Measurements from ENCODE around the gene MGRN1. TPM values are rescaled to one million over a fixed set of nuclear protein-coding genes. Genes with fewer than 3 reads are reported as not detected.

Gene MGRN1
- total and polyA plus RNA-seq, 2 experiments from 2014 or later: 29.2 to 30.8 TPM

DNA sequence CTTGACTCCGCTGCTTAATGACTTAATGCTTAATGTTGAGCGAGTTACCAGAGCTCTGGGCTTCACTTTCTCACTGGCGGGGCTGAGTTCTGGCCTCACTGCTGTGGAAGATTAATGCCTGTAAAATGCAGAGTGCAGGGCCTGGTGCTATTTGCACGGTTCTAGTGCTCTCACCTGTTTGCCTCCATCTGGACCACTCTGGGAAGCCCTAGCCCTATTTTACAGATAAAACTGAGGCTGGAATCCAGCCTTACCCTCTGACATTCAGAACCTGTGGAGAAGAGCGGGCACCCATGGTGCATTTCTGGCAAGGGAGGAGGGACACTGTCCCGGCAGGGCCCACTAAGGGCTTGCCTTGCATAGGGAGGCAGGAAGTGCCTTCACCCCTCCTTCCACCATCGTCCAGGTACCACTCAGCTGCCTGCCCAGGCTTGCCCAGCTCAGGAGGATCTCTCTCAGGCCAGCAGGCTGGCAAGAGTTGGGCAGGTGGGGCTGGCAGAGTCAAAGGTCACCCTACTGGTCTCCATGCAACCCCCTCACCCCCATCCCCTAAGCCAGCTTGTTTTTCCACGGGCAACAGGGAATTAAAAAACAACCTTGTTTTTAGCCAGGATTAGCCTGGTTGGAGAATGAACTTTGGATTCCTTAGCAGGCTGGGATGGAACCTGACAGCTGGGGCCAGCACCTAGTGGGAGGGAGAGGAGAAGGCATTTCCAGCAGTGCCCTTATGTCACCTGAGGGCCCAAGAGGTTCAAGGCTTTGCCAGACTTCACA, 5.8 kb upstream of the MGRN1 start:
- Histone ChIP-seq H2AFZ (no peak overlapping the region), H3K27me3 (no peaks in the 10 kb centered on the region), H3K4me3 (no peak overlapping the region), H3K9me3 (ENCODE audit: low read depth) (no peaks in the 10 kb centered on the region), H4K20me1 (ENCODE audit: insufficient read depth, poor library complexity, severe bottlenecking) (peaks cover 1% of the 10 kb centered on the region), H3K27ac (peak overlapping the region; percentile 64), H3K9me2 (replicated peaks; ENCODE audit: insufficient read depth) (no peaks in the 10 kb centered on the region), H3K36me3 (replicated peaks; ENCODE audit: insufficient read depth, low read depth) (no peaks in the 10 kb centered on the region), H3K79me2 (peaks cover 30% of the 10 kb centered on the region), H3K4me2 (peak overlapping the region; percentile 15), H3K4me1 (ENCODE audit: insufficient read depth) (peaks cover 39% of the 10 kb centered on the region)
- DNase-seq (ENCODE audit: low spot score): no peak
- TF ChIP-seq EZH2 (IDR thresholded peaks at IDR 0.05; ENCODE audit: borderline replicate concordance) (no peak), EZH2phosphoT487 (IDR thresholded peaks at IDR 0.05; ENCODE audit: low read depth, severe bottlenecking, unreplicated experiment) (no peak)
- TF ChIP-seq, protein P1, sequence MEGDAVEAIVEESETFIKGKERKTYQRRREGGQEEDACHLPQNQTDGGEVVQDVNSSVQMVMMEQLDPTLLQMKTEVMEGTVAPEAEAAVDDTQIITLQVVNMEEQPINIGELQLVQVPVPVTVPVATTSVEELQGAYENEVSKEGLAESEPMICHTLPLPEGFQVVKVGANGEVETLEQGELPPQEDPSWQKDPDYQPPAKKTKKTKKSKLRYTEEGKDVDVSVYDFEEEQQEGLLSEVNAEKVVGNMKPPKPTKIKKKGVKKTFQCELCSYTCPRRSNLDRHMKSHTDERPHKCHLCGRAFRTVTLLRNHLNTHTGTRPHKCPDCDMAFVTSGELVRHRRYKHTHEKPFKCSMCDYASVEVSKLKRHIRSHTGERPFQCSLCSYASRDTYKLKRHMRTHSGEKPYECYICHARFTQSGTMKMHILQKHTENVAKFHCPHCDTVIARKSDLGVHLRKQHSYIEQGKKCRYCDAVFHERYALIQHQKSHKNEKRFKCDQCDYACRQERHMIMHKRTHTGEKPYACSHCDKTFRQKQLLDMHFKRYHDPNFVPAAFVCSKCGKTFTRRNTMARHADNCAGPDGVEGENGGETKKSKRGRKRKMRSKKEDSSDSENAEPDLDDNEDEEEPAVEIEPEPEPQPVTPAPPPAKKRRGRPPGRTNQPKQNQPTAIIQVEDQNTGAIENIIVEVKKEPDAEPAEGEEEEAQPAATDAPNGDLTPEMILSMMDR (IDR thresholded peaks at IDR 0.05; ENCODE audit: poor library complexity): no peak
- 86% methylated on average over 8 of the region's 8 CpGs for WGBS (ENCODE audit: low lambda C conversion rate, missing lambda C conversion rate)

DNA sequence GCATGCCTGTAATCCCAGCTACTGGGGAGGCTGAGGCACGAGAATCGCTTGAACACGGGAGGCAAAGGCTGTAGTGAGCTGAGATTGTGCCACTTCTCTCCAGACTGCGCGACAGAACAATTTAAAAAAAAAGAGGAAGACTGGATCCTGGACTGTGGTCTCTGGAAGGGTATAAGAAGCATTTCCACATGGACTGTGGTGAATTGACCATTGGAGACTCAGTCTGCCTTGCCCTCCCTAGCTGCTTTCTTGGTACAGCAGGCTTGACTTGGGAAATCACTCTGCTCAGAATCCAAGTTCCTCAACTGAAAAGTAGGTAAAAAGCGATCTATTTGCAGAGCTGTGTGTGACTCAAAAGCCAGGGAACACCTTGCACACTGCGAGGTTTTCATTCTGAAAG, 1.0 kb upstream of the MGRN1 start:
- Histone ChIP-seq H2AFZ (no peak overlapping the region), H3K27ac (no peak overlapping the region)

GRCh38 chr16:4624827-4625559, 367 bp downstream of the MGRN1 start:
- Histone ChIP-seq H3K4me3 (peak overlapping the region; percentile 71), H3K9me3 (ENCODE audit: low read depth) (no peaks in the 10 kb centered on the region), H3K27ac (peak overlapping the region; percentile 95), H3K9me2 (replicated peaks; ENCODE audit: insufficient read depth) (no peaks in the 10 kb centered on the region), H3K4me1 (ENCODE audit: insufficient read depth) (peaks cover 11% of the 10 kb centered on the region), H3K4me2 (peak overlapping the region; percentile 99), H3K79me2 (peaks cover 54% of the 10 kb centered on the region), H3K36me3 (replicated peaks; ENCODE audit: insufficient read depth, low read depth) (no peaks in the 10 kb centered on the region), H2AFZ (peak overlapping the region; percentile 77), H4K20me1 (ENCODE audit: insufficient read depth, poor library complexity, severe bottlenecking) (peaks cover 32% of the 10 kb centered on the region), H3K27me3 (no peaks in the 10 kb centered on the region)
- DNase-seq (ENCODE audit: low spot score): peak; percentile 82
- WGBS (ENCODE audit: low lambda C conversion rate, missing lambda C conversion rate): under 1% methylated on average over 48 of the region's 80 CpGs
- no peak for TF ChIP-seq EZH2phosphoT487 (IDR thresholded peaks at IDR 0.05; ENCODE audit: low read depth, severe bottlenecking, unreplicated experiment)
- TF ChIP-seq, protein P1 (IDR thresholded peaks at IDR 0.05; ENCODE audit: poor library complexity): no peak
- TF ChIP-seq EZH2 (IDR thresholded peaks at IDR 0.05; ENCODE audit: borderline replicate concordance): no peak

More for the DNA sequence above, 1.0 kb upstream of the MGRN1 start:
- Histone ChIP-seq H3K4me1 (ENCODE audit: insufficient read depth) (peaks cover 20% of the 10 kb centered on the region), H3K4me2 (no peak overlapping the region), H3K36me3 (replicated peaks; ENCODE audit: insufficient read depth, low read depth) (no peaks in the 10 kb centered on the region), H4K20me1 (ENCODE audit: insufficient read depth, poor library complexity, severe bottlenecking) (peaks cover 28% of the 10 kb centered on the region), H3K4me3 (no peak overlapping the region), H3K9me2 (replicated peaks; ENCODE audit: insufficient read depth) (no peaks in the 10 kb centered on the region), H3K9me3 (ENCODE audit: low read depth) (no peaks in the 10 kb centered on the region), H3K79me2 (peaks cover 45% of the 10 kb centered on the region), H3K27me3 (no peaks in the 10 kb centered on the region)
- DNase-seq (ENCODE audit: low spot score): no peak
- WGBS (ENCODE audit: low lambda C conversion rate, missing lambda C conversion rate): 90% methylated on average over 7 of the region's 7 CpGs
- TF ChIP-seq EZH2 (IDR thresholded peaks at IDR 0.05; ENCODE audit: borderline replicate concordance) (no peak), EZH2phosphoT487 (IDR thresholded peaks at IDR 0.05; ENCODE audit: low read depth, severe bottlenecking, unreplicated experiment) (no peak)
- TF ChIP-seq, protein P1 (IDR thresholded peaks at IDR 0.05; ENCODE audit: poor library complexity): no peak

Measured in hepatocyte (in vitro differentiated cells).